ENCODE results near the gene ACAT1.
"Not testable (repeated sequence)": the region's sequence is repeated elsewhere in the genome, so short reads cannot be mapped to it uniquely, and the experiment has no call there.

DNA sequence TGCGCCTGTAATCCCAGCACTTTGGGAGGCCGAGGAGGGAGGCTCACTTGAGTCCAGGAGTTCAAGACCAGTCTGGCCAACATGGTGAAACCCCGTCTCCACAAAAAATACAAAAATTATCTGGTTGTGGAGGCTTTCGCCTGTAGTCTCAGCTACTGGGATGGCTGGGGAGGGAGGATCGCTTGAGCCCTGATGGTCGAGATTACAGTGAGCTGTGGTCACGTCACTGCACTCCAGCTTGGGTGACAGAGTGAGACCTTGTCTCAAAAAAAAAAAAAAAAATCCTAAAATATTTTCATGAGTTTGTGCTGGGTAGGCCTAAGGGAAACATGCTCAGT lies 462 bp upstream of the ACAT1 start:
- TF ChIP-seq, protein P1, sequence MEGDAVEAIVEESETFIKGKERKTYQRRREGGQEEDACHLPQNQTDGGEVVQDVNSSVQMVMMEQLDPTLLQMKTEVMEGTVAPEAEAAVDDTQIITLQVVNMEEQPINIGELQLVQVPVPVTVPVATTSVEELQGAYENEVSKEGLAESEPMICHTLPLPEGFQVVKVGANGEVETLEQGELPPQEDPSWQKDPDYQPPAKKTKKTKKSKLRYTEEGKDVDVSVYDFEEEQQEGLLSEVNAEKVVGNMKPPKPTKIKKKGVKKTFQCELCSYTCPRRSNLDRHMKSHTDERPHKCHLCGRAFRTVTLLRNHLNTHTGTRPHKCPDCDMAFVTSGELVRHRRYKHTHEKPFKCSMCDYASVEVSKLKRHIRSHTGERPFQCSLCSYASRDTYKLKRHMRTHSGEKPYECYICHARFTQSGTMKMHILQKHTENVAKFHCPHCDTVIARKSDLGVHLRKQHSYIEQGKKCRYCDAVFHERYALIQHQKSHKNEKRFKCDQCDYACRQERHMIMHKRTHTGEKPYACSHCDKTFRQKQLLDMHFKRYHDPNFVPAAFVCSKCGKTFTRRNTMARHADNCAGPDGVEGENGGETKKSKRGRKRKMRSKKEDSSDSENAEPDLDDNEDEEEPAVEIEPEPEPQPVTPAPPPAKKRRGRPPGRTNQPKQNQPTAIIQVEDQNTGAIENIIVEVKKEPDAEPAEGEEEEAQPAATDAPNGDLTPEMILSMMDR (conservative IDR thresholded peaks at IDR 0.05 in 1 of 2, IDR thresholded peaks at IDR 0.05 in 1 of 2; ENCODE audit: extremely low read depth in 1 of 2, insufficient read depth in 1 of 2, low read depth in 1 of 2, low read length in 2 of 2): not testable (repeated sequence)
- TF ChIP-seq EZH2 (IDR thresholded peaks at IDR 0.05; ENCODE audit: borderline replicate concordance, low read length): not testable (repeated sequence)

Data from mammary epithelial cell (primary cell).